DMS153 treated with DMSO at 0.1 percent for 48 hours (cell line): Measurements from ENCODE around the gene GPBP1L1.
"Not testable (repeated sequence)": the region's sequence is repeated elsewhere in the genome, so short reads cannot be mapped to it uniquely, and the experiment has no call there.

Source experiments
- DNase-seq: peaks from one replicate; lab custom pipeline; 2025; ENCODE audit not compliant: unreplicated experiment; lab: John Stamatoyannopoulos, UW

The GPBP1L1 gene

GRCh38 chr1:45686288-45687013 is at the start of gene GPBP1L1:
GPBP1L1 (minus strand) TSS chr1:45686533; CDS start chr1:45659087, 27,446 bp downstream.
- DNase-seq, result peak; percentile 97

- no peak for DNase-seq
These were observed 44.5 kb upstream of the GPBP1L1 start for GRCh38 chr1:45730780-45731319.

- DNase-seq, result no peak
These were observed 43.9 kb upstream of the GPBP1L1 start for GRCh38 chr1:45730075-45730779.

- DNase-seq, result not testable (repeated sequence)
These were observed 39.7 kb upstream of the GPBP1L1 start for GRCh38 chr1:45726007-45726406.

GRCh38 chr1:45723248-45723930 is 37.1 kb upstream of the GPBP1L1 start:
- no peak for DNase-seq

- DNase-seq, result no peak
These were observed 36.5 kb upstream of the GPBP1L1 start for GRCh38 chr1:45722809-45723208.

- no peak for DNase-seq
These were observed 34.9 kb upstream of the GPBP1L1 start for GRCh38 chr1:45721207-45721606.

GRCh38 chr1:45718289-45718688 is 32.0 kb upstream of the GPBP1L1 start:
- DNase-seq, result no peak

- not testable (repeated sequence) for DNase-seq
These were observed 31.1 kb upstream of the GPBP1L1 start for GRCh38 chr1:45717386-45717785.

- DNase-seq, result no peak
These were observed 30.4 kb upstream of the GPBP1L1 start for GRCh38 chr1:45716700-45717099.

GRCh38 chr1:45713711-45714110 is 27.4 kb upstream of the GPBP1L1 start:
- DNase-seq, result no peak

- no peak for DNase-seq
These were observed 18.3 kb upstream of the GPBP1L1 start for GRCh38 chr1:45704637-45705036.

GRCh38 chr1:45694823-45695222 is 8.5 kb upstream of the GPBP1L1 start:
- DNase-seq, result no peak

- not testable (repeated sequence) for DNase-seq
These were observed 7.5 kb upstream of the GPBP1L1 start for GRCh38 chr1:45693811-45694210.

- DNase-seq, result peak; percentile 88
These were observed 1.7 kb upstream of the GPBP1L1 start, which contains the start of gene TMEM69 for GRCh38 chr1:45687754-45688740. TMEM69 (plus strand) TSS chr1:45688181; CDS start chr1:45691069, 2,888 bp downstream.

GRCh38 chr1:45687014-45687753 is 851 bp upstream of the GPBP1L1 start:
- peak; percentile 100 for DNase-seq

GRCh38 chr1:45686015-45686287 is 382 bp downstream of the GPBP1L1 start:
- peak; percentile 79 for DNase-seq

- peak; percentile 65 for DNase-seq
These were observed 872 bp downstream of the GPBP1L1 start for GRCh38 chr1:45685308-45686014.

GRCh38 chr1:45684402-45684801 is 1.9 kb downstream of the GPBP1L1 start:
- DNase-seq, result no peak
